GM19463 (cell line): ENCODE data around the gene SLC5A12.

Experiments
- ATAC-seq: cut with Tn5 transposase; IDR thresholded peaks from one replicate; pipeline ENCODE4 v1.9.1; 2021; ENCODE audit warnings: mild to moderate bottlenecking, moderate library complexity; ENCODE audit not compliant: unreplicated experiment

The SLC5A12 gene, protein sequence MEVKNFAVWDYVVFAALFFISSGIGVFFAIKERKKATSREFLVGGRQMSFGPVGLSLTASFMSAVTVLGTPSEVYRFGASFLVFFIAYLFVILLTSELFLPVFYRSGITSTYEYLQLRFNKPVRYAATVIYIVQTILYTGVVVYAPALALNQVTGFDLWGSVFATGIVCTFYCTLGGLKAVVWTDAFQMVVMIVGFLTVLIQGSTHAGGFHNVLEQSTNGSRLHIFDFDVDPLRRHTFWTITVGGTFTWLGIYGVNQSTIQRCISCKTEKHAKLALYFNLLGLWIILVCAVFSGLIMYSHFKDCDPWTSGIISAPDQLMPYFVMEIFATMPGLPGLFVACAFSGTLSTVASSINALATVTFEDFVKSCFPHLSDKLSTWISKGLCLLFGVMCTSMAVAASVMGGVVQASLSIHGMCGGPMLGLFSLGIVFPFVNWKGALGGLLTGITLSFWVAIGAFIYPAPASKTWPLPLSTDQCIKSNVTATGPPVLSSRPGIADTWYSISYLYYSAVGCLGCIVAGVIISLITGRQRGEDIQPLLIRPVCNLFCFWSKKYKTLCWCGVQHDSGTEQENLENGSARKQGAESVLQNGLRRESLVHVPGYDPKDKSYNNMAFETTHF

DNA sequence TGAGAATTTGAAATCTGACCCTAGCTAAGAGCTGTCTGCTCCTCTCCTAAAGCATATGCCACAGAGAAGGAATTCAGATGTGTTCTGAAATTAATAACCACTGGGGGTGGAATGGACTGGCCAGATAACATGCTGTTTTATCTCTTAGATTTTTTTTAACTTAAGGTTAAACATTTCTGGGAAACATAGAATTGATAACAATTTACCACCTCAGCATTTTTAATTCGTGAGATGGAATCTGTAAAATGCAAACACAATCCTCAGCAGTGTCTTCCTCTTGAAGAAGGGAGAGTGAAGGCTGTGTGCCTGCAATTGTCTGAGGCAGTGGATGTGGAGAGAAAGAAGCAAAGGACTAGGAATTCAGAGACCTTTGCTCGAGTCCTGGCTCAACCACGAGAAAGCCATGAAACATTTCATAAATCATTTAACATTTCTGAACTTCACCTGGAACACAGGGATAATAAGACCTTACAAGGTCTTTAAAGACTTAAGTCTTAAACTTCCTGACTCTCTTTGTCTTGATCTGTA is at the start of gene SLC5A12:
Gene SLC5A12, minus strand, starts transcription at position 113 of the 528 bp plus-strand sequence. CDS start 346 bp downstream, outside the sequence.
- ATAC-seq, result no peak

DNA sequence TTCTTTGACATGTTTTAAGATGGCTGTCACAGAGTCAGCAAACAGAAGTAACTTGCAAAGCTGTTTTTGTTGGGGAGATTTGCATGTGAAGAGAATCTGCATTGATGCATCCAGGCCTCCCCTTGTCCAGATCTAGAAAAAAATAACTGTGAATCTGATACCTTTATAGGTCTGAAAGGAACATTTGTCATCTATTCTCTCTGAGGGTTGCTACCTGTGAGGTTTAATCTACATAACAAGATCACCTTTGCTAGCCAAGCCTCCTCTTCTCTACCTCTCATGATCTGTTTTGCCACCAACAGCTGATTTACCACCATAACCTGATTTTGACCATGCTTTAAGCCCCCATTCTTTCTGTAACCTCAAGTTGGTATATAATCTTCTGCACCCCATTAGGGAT is 47.2 kb upstream of the SLC5A12 start:
- no peak for ATAC-seq

DNA sequence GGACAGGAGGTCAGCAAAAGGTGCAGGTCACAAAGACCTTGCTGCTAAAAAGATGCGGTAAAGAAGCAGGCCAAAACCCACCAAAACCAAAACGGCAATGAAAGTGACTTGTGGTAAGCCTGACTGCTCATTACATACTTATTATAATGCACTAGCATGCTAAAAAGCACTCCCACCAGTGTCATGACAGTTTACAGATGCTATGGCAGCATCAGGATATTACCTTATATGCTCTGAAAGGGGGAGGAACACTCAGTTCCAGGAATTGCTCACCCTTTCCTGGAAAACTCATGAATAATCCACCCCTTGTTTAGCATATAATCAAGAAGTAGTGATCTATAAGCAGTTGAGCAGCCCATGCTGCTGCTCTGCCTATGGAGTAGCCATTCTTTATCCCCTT is 45.2 kb upstream of the SLC5A12 start:
- ATAC-seq, result peak; percentile 36

DNA sequence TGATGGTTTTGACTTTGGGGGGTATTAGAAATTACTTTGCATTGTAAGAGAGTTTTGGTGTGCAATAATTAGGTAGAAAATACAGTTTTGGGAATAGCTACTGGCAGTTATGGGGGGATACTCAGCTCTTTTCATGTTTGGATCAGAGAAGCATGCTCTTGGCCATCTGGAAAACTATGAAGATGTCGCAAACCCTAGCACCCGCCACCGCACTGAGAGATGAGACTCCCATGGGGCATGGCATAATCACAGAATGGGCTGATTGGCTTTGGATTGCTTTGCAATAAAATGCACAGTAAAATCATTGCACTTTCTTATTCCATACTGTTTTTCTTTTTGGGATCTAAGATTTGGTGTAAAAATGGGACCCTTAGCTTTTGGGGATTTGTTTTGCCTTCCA is 43.5 kb upstream of the SLC5A12 start:
- ATAC-seq, result no peak

DNA sequence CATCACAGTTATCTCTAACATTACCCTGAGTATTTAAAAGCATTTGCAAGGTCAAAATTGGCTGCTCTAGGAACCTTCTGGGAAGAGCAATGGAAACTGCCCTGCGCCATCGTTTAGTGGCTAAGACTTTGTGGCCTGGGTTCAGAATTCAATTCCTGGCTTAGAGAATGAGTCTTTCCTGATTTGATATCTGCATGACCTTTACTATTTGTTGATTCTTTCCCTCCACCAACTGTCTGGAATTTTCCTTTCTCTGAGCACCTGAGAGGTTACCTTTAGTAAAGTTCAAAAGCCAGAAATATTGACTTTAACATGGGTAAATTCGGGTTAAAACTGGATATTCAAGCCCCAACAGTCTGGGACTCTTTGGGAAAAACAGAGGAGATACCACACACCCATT is 43.0 kb upstream of the SLC5A12 start:
- no peak for ATAC-seq

DNA sequence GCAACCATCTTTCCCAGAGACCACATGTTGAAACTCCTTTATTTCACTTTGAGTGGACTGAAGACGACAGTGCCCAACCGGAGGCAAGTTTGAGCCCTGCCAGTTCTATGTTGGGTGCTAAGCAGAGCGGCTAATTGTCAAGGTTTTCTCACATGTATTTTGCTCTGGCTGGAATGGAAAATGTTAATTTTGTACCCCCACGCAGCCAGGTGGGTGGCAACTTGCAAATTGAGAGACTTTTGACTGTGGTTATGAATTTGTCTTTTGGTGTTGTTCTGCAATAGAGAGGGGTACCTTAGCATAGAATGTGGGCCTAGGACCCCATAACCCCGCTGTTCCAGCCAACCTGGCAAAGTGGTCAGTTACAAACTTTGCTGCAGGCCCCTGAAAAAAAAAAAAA is 42.5 kb upstream of the SLC5A12 start:
- ATAC-seq, result no peak

DNA sequence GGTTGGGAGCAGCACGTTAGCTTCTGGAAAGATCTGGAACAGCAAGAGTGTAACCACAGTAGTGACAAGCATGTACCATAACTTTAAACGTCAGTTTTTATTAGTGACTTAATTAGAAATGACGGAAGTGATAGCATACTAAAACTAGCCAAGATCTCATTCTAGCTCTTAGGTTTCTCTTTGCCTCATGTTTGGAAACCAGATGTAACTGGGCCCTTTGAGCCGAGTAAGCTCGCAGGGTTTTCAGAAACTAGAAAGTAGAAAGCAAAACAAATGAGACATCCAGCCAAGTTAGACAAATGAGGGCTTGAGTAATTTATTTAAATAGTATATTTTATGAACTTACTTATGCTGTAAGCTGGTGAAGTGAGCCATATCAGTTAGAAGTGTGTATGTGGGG is 40.2 kb upstream of the SLC5A12 start:
- ATAC-seq, result no peak

DNA sequence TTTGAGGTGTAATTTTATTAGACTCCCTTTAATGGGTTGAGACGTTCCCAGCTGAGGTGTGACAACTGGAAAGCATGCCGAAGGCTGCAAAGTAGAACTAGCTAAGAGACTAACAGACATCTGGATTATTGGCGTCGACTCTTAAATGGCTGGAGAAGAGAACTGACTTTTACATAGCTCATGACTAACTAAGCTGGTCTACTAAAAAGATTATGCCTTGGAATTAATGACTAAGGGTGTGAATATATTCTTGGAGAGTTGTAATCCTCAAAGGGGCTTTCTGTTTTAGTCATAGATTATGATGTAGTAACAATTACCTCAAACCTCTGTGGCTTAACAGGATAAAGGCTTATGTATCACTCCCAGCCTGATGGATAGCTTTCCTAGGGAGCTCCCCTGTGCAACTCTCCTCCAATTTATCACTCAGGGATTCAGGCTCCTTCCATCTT is 39.5 kb upstream of the SLC5A12 start:
- no peak for ATAC-seq

DNA sequence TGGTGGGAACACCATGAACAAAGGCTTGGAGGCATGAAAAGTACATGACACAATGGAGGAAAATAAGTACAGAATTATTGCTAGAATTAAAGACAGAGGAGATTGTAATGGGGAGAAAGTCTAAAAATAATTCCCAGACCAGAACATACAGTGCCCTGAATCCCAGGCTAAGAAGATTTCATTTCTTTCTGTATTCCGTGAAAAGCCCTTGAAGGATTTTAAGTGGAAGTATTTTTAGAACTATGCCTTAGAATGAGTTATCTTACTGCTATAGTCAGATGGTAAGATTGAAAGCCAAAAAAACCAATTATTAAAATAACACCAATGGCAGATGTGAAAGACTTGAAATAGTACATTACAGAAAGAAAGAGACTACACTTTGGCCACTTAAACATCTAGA is 36.1 kb upstream of the SLC5A12 start:
- no peak for ATAC-seq

DNA sequence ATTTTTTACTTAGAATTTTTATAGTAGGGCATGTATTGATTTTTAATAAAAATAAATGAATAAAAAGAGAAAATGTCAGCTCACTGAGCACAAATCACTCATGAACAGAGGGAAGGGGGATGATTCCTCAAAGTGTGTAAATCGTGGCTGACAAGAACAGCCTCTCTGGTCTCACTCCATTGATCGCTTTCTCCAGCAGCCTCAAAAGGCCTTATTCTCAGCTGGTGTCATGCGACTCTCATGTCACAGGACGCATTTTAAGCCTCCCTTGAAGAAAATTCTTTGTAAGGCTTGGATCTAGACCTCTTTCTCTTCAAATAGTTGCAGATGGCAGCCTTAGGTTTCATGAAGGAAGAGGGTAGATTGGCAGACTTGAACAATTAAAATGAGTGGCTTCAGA is 33.9 kb upstream of the SLC5A12 start:
- no peak for ATAC-seq

DNA sequence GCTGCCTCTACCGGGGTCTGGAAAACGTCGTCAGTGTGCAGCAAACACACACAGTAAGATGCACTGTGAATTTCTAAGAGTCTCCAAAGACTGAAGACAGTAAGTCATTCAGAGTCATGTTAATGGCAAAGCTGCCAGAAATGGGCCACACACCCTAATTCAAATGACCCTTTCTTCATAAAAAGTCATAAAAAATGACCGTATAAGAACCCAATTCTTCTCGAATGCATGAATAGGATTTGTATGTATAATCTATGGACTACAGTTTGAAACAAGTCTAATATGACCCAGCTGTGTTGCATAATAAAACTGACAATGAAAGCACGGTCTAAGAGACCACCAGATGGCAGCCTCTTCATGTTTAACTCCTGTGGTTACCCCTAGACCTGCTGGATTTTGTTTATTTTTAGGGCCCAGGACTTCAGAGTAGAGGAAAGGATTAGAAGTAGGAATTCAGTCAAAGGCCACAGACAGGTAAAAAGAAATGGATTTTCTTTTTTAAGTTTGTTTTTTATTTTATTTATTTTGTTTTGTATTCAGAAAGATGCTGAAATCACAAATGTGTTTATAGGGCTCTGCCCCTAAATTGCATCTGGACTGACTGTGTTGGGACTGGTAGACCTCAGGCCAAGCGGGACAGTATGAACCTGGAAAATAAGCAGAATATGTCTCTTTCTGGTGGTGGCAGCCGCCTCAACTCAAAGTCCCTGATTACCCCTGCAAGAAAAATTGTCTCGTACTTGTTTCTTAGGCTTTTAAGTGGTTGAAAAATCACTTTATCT is 32.1 kb upstream of the SLC5A12 start:
- peak; percentile 76 for ATAC-seq

DNA sequence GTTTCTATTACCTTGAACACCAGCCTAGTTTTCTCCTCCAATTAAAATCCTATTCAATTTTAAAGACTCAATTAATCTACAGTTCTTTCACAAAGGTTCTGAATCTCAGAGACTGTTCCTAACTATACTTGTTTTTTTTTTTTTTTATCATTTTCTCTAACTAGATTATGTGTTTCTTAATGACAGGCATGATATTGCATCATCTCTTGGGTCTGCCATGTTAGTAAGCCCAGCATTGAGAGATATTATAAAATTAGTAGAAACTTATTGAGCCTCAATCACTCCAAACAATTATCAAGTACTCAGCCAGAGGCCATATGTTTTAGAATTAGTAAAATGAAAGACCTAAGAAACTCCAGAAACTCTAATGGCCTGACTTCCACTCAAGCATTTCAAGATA is 28.1 kb upstream of the SLC5A12 start:
- ATAC-seq, result no peak

DNA sequence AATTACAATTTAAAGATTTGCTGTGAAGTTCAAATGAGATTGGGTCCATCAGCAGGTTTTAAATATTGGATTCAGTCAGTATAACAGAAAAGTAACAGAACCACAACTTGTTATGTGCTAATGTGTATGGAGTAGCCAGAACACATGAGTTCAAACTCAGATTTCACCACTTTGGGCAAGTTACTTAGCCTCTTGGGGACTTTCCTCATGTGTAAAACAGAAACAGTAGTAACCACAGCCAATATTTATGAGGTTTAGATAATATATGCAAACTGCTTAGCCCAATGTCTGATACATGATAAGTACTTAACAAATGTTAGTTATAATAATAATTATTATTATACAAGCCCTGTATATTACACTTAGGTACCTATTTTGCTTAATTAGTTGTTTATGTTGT is 21.8 kb upstream of the SLC5A12 start:
- peak; percentile 98 for ATAC-seq

DNA sequence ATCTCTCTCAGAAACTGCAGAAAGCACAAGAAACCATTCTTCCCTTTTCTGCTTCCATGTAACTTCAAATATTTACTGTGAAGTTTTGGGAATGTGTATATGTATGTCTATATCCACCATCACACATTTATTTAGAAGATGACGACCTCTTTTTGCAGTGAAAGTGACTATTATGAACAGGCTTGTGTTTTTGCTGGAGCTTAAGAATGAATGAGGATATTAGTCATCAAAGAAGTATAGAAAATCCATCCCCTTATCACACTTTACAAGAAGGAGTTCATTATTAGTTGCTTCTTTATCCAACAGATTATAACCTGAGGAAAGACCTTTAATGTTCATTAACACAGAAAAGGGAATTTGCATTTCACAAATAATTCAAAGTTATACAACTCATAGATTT is 21.1 kb upstream of the SLC5A12 start:
- ATAC-seq, result no peak

DNA sequence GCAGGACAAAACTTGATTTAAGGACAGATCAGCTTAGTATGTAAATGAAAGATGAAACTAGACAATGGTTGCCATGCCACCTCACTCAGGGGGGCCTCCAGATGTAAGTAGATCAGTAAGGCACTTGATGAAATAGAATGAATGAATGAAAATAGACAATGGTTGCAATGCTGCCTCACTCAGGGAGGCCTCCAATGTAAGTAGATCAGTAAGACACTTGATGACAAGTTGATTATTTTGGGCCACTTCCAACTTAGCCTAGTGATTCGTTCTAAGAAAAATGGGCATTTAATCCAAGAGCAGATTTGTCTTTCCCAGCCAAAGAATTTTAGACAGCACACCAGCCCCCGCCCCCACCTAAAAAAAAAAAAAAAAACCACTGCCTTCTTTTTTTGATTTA is 19.2 kb upstream of the SLC5A12 start:
- no peak for ATAC-seq

DNA sequence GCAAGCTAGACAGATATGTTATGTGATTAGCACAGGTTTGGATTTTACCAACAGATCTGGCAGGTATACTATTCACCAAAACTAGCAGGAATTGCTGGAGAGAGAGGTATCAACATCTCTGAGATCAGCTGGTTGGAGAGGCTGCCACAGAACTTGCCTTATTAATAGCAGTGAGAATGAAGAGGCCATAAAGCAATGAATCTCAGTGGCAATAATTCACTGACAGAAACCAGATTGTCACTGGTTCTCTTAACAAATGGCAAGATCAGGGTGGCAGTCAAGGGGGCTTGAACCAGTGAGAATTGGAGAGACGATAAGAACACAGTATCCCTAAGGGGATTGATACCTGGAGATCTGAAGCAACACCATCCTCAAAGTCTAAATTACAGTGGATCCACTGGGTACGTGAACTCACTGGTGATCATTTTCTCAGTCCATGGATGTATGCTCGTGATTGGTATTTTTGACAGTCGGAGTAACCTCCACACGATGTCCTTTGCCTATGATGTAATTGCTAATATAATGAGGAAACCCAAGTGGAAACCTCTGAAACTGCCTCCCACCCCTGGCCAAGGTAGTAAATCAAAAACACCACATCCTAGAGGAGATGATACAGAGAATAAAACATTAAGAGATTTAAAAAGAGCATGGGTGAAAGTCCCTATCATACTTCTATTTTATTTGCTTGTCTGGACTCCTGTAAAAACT is 17.7 kb upstream of the SLC5A12 start:
- ATAC-seq, result no peak

DNA sequence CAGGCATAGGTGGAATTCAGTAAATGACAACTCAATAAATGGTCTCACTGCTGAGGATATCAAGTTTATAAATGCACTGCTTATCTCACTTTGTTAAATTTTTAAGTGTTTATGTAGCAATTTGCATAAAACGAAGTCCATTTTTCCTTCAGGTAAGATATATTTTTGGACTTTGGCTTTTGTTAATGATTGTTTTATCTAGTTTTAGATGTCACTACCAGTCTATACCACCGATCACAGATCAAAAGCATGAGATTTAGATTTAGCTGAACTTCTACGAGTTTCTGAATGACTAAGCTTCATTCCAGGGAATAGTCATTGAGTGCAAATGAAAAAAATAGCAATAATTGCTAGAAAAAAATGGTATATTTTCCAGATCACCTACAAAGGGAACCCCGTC is 12.8 kb upstream of the SLC5A12 start:
- ATAC-seq, result no peak

DNA sequence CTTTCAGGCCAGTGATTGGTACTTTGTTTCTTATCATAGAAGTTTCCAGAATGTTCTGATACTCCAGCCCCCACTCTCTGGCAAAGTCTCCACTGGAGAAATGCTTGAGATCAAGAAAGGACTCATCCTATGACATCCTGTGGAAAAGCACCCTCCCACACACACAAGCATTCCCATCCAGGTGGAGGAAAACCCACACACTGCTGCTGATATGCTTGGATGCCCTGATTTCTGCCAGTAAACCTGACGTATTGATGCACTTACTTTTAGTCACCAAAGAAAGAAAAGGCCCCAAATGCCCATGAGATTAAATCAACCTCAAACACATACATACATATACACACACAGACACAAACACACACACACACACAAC is 9.2 kb upstream of the SLC5A12 start:
- ATAC-seq, result no peak

DNA sequence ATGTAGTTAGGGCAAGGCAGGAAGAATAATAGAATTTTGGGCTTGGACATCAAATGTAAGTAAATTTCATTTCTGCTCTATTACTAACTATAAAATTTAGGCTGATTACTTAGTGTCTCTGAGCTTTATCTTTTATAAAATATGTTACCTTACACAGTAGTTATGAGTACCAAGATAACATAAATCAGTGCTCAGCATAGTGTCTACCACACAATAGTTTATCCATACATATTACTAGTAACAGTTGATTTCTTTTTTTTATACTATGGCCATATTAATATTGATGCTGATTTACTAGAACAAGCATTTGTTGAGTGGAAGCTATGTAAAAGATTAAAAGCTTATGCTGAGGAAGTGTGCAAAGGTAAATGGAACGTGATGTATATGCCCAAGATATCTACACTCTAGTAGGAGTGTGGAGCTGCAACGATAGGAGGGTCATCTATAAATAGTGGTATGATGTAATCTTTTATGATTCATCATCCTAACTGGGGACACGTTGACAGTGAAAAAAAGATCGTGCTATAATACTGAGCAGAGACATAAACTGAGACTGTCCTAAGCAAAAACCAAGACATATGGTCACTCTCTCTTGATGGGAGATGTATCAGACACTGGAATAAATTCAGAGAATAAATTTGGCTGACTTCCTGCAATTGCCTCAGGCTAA is 8.7 kb upstream of the SLC5A12 start:
- ATAC-seq, result no peak

DNA sequence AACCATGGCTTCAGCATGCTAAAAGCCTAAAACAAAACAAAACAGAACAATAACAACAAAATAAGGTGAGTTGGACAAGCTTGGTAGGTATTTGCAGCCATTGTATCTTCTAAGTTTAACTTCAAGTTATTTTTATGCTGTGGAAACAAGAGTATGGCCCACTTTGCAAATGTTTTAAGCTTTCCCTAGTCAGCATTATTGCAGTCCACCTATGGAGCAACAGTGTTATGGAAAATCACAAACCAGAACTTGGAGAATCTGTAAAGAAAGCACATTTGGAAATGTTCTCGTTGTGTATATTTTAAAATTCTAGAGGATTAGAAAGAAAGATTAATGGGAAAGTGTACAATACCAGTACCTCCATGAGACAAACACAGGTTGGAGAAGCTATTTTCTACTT is 7.4 kb upstream of the SLC5A12 start:
- no peak for ATAC-seq
